GM12878 (cell line): ENCODE results near the gene HOXB13. TPM values are rescaled to one million over a fixed set of nuclear protein-coding genes. Genes with fewer than 3 reads are reported as not detected.

Source experiments
- ATAC-seq: fragments of 200-7000 bp; cut with Tn5 transposase; 3 replicates; pipeline ENCODE4 v1.9.1; 2020; ENCODE audit warnings: mild to moderate bottlenecking, moderate library complexity
- BruUV-seq: library from RNA; stranded (reverse); fragments of 400-500 nt; replicated peaks from 2 replicates; lab custom pipeline; 2021; lab: Mats Ljungman, UMichigan
- CTCF ChIA-PET: fragments of 300-600 bp; sonication (Branson Sonifier 250); formaldehyde crosslinking; extraction: SDS; loops from one replicate; lab custom pipeline; 2021; ENCODE audit warnings: inconsistent platforms; lab: Yijun Ruan, JAX
- POLR2A ChIA-PET: fragments of 350-600 bp; formaldehyde crosslinking; extraction: SDS; loops from one replicate; lab custom pipeline; 2021; ENCODE audit warnings: inconsistent platforms; lab: Charles Lee
- RAD21 ChIA-PET: fragments of 300-600 bp; sonication (Branson Sonifier 250); formaldehyde crosslinking; loops from one replicate; lab custom pipeline; 2023; ENCODE audit warnings: antibody characterized with exemption; ENCODE audit not compliant: unreplicated experiment; lab: Charles Lee
- SMC1A ChIA-PET: fragments of 300-600 bp; sonication (Branson Sonifier 250); formaldehyde crosslinking; loops from one replicate; lab custom pipeline; 2023; ENCODE audit not compliant: unreplicated experiment, uncharacterized antibody; lab: Charles Lee
- DNase-seq: peaks from one replicate; pipeline ENCODE4 v3.0.0-alpha.2; 2011; ENCODE audit warnings: low read depth, low spot score
- FAIRE-seq: peaks from 3 replicates; lab custom pipeline; 2011; peaks lifted over from hg19 to GRCh38; lab: Jason Lieb, UNC
- H2AFZ ChIP-seq: 2 replicates; pipeline ENCODE4 v1.6.0; 2011; ENCODE audit warnings: low read depth, low read length, control low read depth; ENCODE audit not compliant: control insufficient read depth
- H3K27ac ChIP-seq: 2 replicates; pipeline ENCODE4 v1.5.1; 2011; ENCODE audit warnings: control low read depth; ENCODE audit not compliant: control insufficient read depth, insufficient read depth
- H3K27me3 ChIP-seq, 2 experiments: replicated peaks in 1 of 2; 2 replicates each; pipeline versions ENCODE4 v1.6.0 to v1.6.1; 2011; ENCODE audit warnings: low read length in 1 of 2; ENCODE audit not compliant: control insufficient read depth in 2 of 2, insufficient read depth in 2 of 2
- H3K36me3 ChIP-seq, 2 experiments: 2 replicates each; pipeline ENCODE4 v1.5.1; 2011; ENCODE audit warnings: low read length in 1 of 2; ENCODE audit not compliant: control insufficient read depth in 2 of 2, insufficient read depth in 2 of 2
- H3K4me1 ChIP-seq: 2 replicates; pipeline ENCODE4 v1.6.1; 2011; ENCODE audit warnings: mild to moderate bottlenecking, low read length, moderate library complexity, mixed read lengths; ENCODE audit not compliant: control insufficient read depth, insufficient read depth
- H3K4me2 ChIP-seq: 2 replicates; pipeline ENCODE4 v1.6.0; 2011; ENCODE audit warnings: control low read depth; ENCODE audit not compliant: control insufficient read depth, insufficient read depth
- H3K4me3 ChIP-seq: fragments of 200-600 bp; sonication (generic); 2 replicates; pipeline ENCODE4 v1.5.1; 2016
- H3K79me2 ChIP-seq: 2 replicates; pipeline ENCODE4 v1.6.0; 2011; ENCODE audit warnings: low read length; ENCODE audit not compliant: control insufficient read depth, insufficient read depth
- H3K9ac ChIP-seq: 2 replicates; pipeline ENCODE4 v1.8.0; 2011; ENCODE audit warnings: low read length, control low read depth, mixed read lengths; ENCODE audit not compliant: control insufficient read depth, insufficient read depth
- H3K9me3 ChIP-seq: replicated peaks from 3 replicates; pipeline ENCODE4 v1.5.1; 2011; ENCODE audit warnings: mild to moderate bottlenecking, low read length; ENCODE audit not compliant: control insufficient read depth, insufficient read depth
- H4K20me1 ChIP-seq: 2 replicates; pipeline ENCODE4 v1.6.0; 2011; ENCODE audit not compliant: control insufficient read depth, insufficient read depth
- BCLAF1 ChIP-seq: fragments of 450-650 bp; IDR thresholded peaks from 2 replicates; pipeline ENCODE4 v1.6.1; 2017; ENCODE audit warnings: antibody characterized with exemption, mild to moderate bottlenecking, moderate library complexity
- LARP7 ChIP-seq: fragments of 450-650 bp; IDR thresholded peaks from 2 replicates; pipeline ENCODE4 v1.6.1; 2017; ENCODE audit warnings: mild to moderate bottlenecking
- SUZ12 ChIP-seq: fragments of 200-600 bp; sonication (generic); IDR thresholded peaks from one replicate; pipeline ENCODE4 v1.6.1; 2018; ENCODE audit warnings: antibody characterized with exemption, mild to moderate bottlenecking; ENCODE audit not compliant: unreplicated experiment
- WGBS: methylation state at CpG from one replicate; pipeline ENCODE4 v1.1.6; 2016; ENCODE audit warnings: low lambda C conversion rate; ENCODE audit not compliant: insufficient replicate concordance, insufficient coverage; ENCODE audit errors: missing lambda C conversion rate; 5-methylcytosine and 5-hydroxymethylcytosine counted together
- in situ Hi-C: fragments of 300-500 bp; cut with MboI; formaldehyde crosslinking; loops from 9 replicates; pipeline ENCODE4 v1.14.3; 2018; ENCODE audit warnings: mixed read lengths
- intact Hi-C: fragments of 100-400 bp; cut with micrococcal nuclease; formaldehyde crosslinking; loops from one replicate; pipeline ENCODE4 v1.14.2; 2022; ENCODE audit not compliant: unreplicated experiment
- polyA plus RNA-seq, 11 experiments: library from polyadenylated mRNA; depleted of rRNA in 4 of 11; unstranded in 6 of 11; stranded (reverse) in 5 of 11; fragments of >200 nt; fragmentation: Nextera tagmentation in 4 of 11; fragmentation: Illumina TruSeq in 1 of 11; extraction: Ambion mirVana in 4 of 11; extraction: Trizol in 1 of 11; gene quantifications; 1 replicate in 1 of 11; 2 replicates in 10 of 11; pipeline versions ENCODE4 v1.2.1 to v1.2.3, GENCODE V29; 2011 to 2016; ENCODE audit warnings: inconsistent platforms in 2 of 11, missing spikeins in 2 of 11, low read depth in 1 of 11
- total RNA-seq, 4 experiments: library from RNA; depleted of rRNA in 3 of 4; stranded (reverse); fragments of >200 nt in 3 of 4; fragmentation: Illumina TruSeq in 1 of 4; extraction: Trizol in 1 of 4; gene quantifications; 2 replicates each; pipeline versions ENCODE4 v1.2.1 to v1.2.3, GENCODE V29; 2013 to 2021

The HOXB13 gene
- total and polyA plus RNA-seq, 10 of the 15 experiments (the other 5 are each of a cell fraction or from before 2014, with no cell fraction given) = 0.05 TPM; not detected in 9

- peaks cover 26 to 45% of the 10 kb centered on the region in 2 experiments for H3K27me3 ChIP-seq
- H3K4me2 ChIP-seq = no peak overlapping the region
- H3K4me1 ChIP-seq = no peaks in the 10 kb centered on the region; the same call in 1 of the 2 replicates
- ATAC-seq (no peak), DNase-seq (no peak), FAIRE-seq (no peak)
- intact Hi-C loops = no loop called here
- SMC1A ChIA-PET = interaction anchor here (0.7 kb wide), 1 partner anchor 88 kb away, joined by 3 read pairs; no protein-coding TSS in a partner anchor
- no peak for TF ChIP-seq BCLAF1
- TF ChIP-seq LARP7 = no peak
- TF ChIP-seq SUZ12 = peak; percentile 8
- POLR2A ChIA-PET = no interaction called here
- H3K36me3 ChIP-seq = no peaks in the 10 kb centered on the region
- no peak overlapping the region for H3K4me3 ChIP-seq
- H4K20me1 ChIP-seq = no peaks in the 10 kb centered on the region
- H3K9ac ChIP-seq = no peak overlapping the region
- RAD21 ChIA-PET = interaction anchor here (5.5 kb wide), 1 partner anchor 152 kb away, joined by 67 read pairs; no protein-coding TSS in a partner anchor
- H3K27ac ChIP-seq = no peak overlapping the region
- no TSS peak for BruUV-seq
- H3K9me3 ChIP-seq = no peaks in the 10 kb centered on the region
- CTCF ChIA-PET = interaction anchor here (1.1 to 6.4 kb wide), 3 partner anchors 18 to 151 kb away, joined by 3 to 108 read pairs (median 4); no protein-coding TSS in a partner anchor
- in situ Hi-C loops = loop anchor here (5.0 kb wide), 1 partner anchor 155 kb away; no protein-coding TSS in a partner anchor
- H2AFZ ChIP-seq = no peak overlapping the region
- no peaks in the 10 kb centered on the region for H3K79me2 ChIP-seq
- 42% methylated on average over 9 of the region's 9 CpGs for WGBS
Measured at GRCh38 chr17:48727415-48728175, 955 bp downstream of the HOXB13 start.
